KG1 (cell line): ENCODE results near the gene LY86.

Experiments
- DNase-seq: peaks from one replicate; lab custom pipeline; 2025; lab: John Stamatoyannopoulos, UW

The LY86 gene

GRCh38 chr6:6570929-6571671, 17.4 kb upstream of the LY86 start:
- DNase-seq = no peak

GRCh38 chr6:6575143-6575542, 13.4 kb upstream of the LY86 start:
- no peak for DNase-seq

- DNase-seq = no peak
These were observed 10.8 kb upstream of the LY86 start for GRCh38 chr6:6577735-6578134.

- no peak for DNase-seq
These were observed 9.2 kb upstream of the LY86 start for GRCh38 chr6:6579281-6579680.

GRCh38 chr6:6580225-6580856, 8.2 kb upstream of the LY86 start:
- no peak for DNase-seq

- no peak for DNase-seq
These were observed 7.5 kb upstream of the LY86 start for GRCh38 chr6:6581054-6581453.

GRCh38 chr6:6582131-6582530, 6.4 kb upstream of the LY86 start:
- DNase-seq = no peak

- DNase-seq = no peak
These were observed 4.7 kb upstream of the LY86 start for GRCh38 chr6:6583836-6584235.

- DNase-seq = no peak
These were observed 4.1 kb upstream of the LY86 start for GRCh38 chr6:6584310-6585002.

- DNase-seq = no peak
These were observed 3.6 kb upstream of the LY86 start for GRCh38 chr6:6585003-6585311.

- DNase-seq = no peak
These were observed 2.4 kb upstream of the LY86 start for GRCh38 chr6:6586167-6586566.

GRCh38 chr6:6586671-6587526, 1.6 kb upstream of the LY86 start:
- DNase-seq = no peak

- no peak for DNase-seq
These were observed 840 bp upstream of the LY86 start for GRCh38 chr6:6587696-6588063.

- no peak for DNase-seq
These were observed 597 bp downstream of the LY86 start for GRCh38 chr6:6588924-6589709.

GRCh38 chr6:6590530-6590929, 2.0 kb downstream of the LY86 start:
- DNase-seq = no peak

- DNase-seq = peak; percentile 90
These were observed 3.4 kb downstream of the LY86 start for GRCh38 chr6:6591778-6592465.

- DNase-seq = no peak
These were observed 4.4 kb downstream of the LY86 start for GRCh38 chr6:6592826-6593475.

- no peak for DNase-seq
These were observed 5.4 kb downstream of the LY86 start for GRCh38 chr6:6593867-6594468.

- DNase-seq = no peak
These were observed 6.5 kb downstream of the LY86 start for GRCh38 chr6:6595025-6595424.

GRCh38 chr6:6595952-6596351, 7.4 kb downstream of the LY86 start:
- DNase-seq = no peak
